Anterior cingulate cortex (tissue), 58 donors: Measurements from ENCODE around the gene MNX1.

Experiments used
- DNase-seq, 58 donors: peaks; one replicate each; lab custom pipeline; 2025; lab: John Stamatoyannopoulos, UW

The MNX1 gene

GRCh38 chr7:157004521-157005455, 5.7 kb downstream of the MNX1 start:
- DNase-seq: no peak

DNA sequence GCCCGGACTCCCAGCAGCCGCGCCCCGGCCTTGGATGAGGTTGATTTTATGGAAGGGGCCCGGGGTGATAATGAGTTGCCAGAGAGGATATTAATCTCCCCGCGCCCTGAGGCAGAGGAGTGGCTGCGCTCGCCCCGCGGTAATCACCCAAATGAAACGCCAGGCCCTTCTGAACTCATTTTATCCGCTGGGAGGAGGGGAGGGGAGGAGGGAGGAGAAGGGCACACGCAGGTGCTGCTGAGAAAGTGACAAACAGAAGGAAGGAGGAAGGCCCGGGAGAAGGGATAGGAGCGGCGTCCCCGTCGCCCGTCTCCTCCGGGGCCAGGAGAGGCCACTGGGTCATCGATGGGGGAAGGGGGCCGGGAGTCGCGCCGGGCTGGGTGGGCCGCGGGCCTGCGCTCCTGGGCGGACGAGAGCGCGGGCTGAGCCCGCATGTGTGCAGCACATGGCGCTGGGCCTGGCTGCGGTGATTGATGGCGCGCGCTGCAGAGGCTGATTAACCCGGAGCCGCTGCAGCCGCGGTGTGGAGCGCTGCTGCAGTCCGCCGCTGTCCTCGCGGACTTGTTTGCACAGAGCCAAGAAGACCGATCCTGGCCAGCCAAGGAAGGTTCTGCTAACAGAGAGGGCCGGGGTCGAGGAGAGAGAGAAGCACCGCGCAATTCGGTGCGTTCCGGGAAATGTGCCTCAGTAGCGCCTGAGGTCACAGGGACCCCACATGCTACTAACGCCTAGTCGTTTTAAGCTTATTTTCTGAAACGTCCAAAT, 6.5 kb downstream of the MNX1 start:
- DNase-seq: no peak

DNA sequence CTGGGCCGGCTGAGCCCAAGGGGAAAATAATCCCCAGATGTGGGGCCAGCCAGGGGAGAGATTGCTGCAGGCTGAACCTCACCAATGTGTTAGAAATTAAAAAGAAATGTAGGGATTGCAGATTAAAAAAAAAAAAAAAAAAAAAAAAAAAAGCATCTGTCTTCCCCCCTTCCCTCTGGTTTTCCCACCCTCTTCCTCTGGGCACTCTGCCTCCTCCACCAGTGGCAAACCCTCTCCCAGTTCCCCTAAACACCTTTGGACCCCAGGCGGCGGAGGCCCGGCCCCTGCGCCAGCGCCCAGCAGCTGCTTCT, 7.1 kb downstream of the MNX1 start:
- DNase-seq: no peak

DNA sequence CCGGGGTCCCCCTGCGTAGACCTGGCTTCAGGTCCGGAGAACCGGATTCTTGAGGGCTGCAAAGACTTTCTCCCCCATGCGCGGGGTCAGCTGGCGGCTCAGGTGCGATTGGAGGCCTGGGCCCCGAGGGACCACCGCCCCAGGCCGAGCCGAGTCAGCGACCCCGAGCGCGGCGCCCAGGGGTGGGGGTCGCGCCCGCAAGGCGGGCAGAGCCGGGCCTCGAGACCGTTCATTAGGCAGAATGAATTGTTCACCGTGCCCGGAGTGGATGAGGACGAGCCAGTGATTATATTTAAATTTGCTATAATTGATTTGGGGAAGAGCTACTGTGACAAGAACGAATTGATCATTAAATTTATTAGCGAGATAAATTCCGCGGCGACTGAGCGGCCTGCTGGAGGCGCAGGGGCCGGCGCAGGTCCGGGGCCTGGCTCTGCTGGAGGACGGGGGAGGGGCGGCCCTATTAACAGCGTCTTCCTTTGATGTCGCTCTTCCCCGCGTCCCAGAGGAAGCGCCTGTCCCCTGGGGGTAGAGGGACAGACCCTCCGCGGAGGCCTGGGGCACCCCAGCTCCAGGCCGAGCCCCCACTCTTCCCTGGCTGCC, 7.5 kb downstream of the MNX1 start:
- no peak for DNase-seq

DNA sequence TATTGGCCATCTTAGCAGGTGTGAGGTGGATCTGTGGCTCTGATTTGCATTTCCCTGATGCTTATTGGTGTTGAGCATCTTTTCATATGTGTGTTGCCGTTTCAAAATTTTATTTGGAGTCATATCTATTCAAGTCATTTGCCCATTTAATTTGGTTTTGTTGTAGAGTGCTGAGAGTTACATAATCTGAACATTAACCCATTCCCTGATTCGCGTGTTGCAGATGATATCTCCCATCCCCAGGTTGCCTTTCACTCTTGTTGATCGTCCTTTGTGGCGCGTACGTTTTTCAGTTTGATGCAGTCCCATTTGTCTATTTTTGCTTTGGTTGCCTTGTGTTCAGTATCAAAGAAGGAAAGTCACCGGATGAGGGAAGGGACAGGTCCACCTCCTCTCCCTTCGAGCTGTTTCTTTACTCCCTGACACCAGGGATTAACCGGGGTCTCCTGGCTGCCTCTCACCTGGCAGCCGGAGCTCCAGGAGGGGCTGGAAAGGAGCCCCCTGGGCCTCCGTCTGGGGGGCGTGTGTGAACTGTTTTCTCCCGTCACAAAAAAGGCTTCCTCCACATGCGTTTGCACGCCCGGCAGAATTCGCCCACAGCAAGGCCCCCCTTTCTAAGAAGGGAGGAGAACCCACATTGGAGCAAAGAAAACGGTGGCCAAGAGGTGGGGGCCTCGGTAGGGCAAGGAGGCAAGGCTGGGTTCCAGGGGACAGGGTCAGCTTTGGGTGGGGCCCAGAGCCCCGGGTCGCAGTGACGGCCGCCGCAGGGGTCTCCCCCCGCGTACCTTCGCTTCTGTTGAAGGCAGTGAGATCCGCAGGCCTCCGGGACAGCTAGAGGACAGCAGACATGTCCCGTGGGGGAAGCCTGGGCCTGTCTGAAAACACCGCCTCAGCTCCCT, 8.3 kb downstream of the MNX1 start:
- DNase-seq: no peak

- no peak for DNase-seq
Measured at GRCh38 chr7:157000741-157001653, 9.5 kb downstream of the MNX1 start.

GRCh38 chr7:156999958-157000726, 10.3 kb downstream of the MNX1 start:
- DNase-seq: no peak

- no peak for DNase-seq
Measured at GRCh38 chr7:156998988-156999957, 11.2 kb downstream of the MNX1 start.

GRCh38 chr7:156994417-156994816, 16.0 kb downstream of the MNX1 start:
- DNase-seq: no peak

DNA sequence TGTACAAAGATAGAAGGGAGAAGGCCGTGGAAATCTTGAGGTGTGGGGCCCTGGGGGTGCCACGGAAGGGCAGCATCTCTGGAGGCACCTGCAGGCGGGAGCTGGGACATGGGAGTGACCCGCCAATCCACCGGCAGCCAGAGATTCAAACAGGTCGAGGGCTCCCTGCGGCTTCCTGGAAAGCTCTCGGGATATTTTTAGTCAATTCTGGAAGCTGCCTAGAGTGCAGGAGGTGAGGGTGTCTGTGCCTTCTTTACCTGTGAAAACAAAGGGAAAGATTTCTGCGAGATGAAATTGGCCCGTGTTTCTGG, 16.6 kb downstream of the MNX1 start:
- no peak for DNase-seq

DNA sequence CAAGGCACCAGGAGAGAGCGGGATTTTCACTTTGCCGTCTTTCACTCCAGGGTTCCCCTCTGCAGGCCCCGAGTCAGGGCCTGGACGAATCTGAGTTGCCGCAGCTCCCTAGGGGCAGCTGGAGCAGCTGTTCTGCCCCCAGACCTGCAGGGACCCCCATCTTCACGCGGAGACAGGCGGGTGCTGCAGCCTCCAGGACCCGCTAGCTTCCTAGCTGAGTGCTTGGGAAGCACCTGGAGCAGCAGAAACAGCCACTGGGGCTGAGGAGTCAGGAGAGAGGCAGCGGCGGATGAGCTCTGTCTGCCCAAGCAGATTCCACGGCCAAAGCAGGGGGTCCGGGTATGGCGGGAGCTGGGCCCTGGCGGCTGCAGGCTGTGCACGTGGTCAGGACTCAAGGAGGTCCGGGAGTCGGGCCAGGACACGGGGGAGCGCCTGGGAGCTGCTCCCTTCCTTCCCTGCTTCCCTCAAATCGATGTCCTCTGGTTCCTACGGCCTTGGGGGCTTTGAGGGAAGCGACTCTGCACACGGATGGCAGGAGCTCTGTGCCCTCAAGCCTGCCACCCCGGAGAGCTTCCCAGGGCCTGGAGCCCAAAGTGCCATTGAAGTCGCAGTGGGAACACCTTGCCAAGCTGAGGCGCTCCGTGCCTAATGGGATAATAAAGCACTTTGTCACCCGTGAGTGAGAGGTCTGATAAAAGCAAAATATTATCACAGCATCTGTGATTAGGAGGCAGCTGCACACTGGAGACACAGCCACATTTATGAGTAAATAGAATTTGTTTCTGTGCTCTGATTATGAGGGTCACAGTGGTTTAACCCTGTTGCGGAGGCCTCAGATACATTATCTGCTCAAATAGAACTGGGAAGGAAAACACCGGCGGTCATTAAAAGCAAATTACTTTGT, 17.2 kb downstream of the MNX1 start:
- DNase-seq: peak in 1 of 58 donors; percentile 4

DNA sequence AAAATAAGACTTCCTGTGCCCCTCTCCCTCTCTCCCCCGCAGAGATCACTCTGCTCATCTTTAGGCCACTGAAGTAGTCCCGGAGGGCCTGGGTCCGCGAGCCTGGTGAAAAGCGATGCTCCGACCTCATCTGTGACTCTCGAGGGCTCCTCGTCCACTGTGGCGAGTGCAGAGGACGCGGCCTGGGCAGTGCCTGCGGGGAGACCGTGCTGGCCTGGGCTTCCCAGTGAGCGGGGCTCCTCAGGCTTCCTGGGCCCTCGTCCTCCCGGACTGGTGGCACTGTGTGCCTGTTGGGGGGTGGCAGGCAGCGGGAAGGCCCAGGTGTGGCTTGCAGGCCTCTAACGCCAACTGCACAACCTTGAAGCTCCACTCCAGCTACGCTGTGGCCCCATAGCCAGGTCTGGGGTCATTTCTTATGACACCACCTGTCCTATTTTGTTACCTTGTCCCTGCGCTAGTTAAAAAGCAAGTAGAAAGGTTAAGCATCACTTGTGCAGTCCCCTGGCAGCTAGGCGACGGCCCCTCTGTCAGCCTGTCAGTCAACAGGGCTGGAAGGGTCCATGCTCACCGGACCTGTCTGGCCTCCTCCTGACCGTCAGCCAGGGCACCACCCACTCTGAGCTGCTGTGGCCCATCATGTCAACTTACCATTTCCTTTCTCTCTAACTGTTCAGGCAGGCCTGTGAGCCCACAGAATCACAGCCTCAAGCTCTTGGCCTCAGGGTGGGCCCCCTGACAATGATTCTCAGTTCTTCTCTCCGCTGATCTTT, 20.5 kb downstream of the MNX1 start:
- no peak for DNase-seq

DNA sequence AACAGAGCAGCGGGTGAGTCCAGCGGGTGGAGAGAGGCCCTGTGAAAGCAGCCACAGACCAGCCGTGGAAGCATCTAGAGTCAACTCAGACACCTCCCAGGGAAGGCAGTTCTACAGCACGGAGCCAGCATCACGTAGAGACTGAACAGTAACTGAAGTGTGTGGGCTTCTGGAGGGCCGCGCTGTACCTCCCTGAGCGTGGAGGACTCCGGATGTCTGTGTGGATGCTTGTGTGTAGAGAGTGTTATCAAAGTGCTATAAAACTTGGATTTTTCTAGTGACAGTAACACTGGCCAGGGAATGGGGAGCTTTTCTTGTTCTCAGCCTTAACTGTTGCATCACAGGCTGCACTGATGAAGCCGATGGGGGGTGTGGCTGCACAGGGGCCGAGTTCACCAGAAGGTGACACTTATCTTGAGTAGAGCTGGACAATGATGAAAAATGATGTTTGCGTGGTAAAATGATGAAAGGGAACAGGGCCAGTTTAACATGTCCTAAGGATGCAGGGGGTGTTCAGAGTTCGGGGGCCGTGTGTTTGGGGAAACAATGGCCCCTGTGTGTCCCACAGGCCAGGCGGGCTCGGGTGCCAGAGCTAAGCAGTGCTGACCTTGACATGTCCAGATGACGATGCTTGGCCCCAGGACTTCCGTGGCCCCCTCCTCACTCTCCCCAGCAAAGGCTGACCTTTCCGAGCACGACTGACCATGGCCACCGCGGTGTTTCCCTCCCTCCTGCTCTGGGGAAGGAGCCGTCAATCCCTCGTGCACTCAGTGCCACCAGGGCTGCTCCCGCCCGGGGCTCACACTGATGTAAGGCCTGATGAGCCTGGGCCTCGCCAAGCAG, 21.9 kb downstream of the MNX1 start:
- DNase-seq: no peak

- no peak for DNase-seq
Measured at GRCh38 chr7:156986378-156986777, 24.1 kb downstream of the MNX1 start.
